Astrocyte (in vitro differentiated cells and primary cell): ENCODE data around the gene BMP6. TPM values are rescaled to one million over a fixed set of nuclear protein-coding genes. Genes with fewer than 3 reads are reported as not detected.

Experiments
- DNase-seq: peaks from one replicate; pipeline ENCODE4 v3.0.0-alpha.2; 2010; ENCODE audit warnings: low read depth
- FAIRE-seq: peaks from 2 replicates; lab custom pipeline; 2011; peaks lifted over from hg19 to GRCh38; lab: Jason Lieb, UNC
- H2AFZ ChIP-seq: 2 replicates; pipeline ENCODE4 v1.6.0; 2012; ENCODE audit warnings: low read depth, low read length, inconsistent platforms
- H3K27ac ChIP-seq: 2 replicates; pipeline ENCODE4 v1.5.1; 2011; ENCODE audit warnings: low read depth, low read length, inconsistent platforms
- H3K27me3 ChIP-seq: 2 replicates; pipeline ENCODE4 v1.6.0; 2011; ENCODE audit warnings: low read length, inconsistent platforms; ENCODE audit not compliant: insufficient read depth
- H3K36me3 ChIP-seq: 2 replicates; pipeline ENCODE4 v1.5.1; 2011; ENCODE audit warnings: low read length, inconsistent platforms; ENCODE audit not compliant: insufficient read depth
- H3K4me1 ChIP-seq: 2 replicates; pipeline ENCODE4 v1.5.1; 2011; ENCODE audit warnings: low read length, inconsistent platforms; ENCODE audit not compliant: insufficient read depth
- H3K4me2 ChIP-seq: 2 replicates; pipeline ENCODE4 v1.6.0; 2012; ENCODE audit warnings: low read length, inconsistent platforms
- H3K4me3 ChIP-seq: 2 replicates; pipeline ENCODE4 v1.5.1; 2011; ENCODE audit warnings: low read depth, mild to moderate bottlenecking, low read length, inconsistent platforms; ENCODE audit not compliant: insufficient read depth
- H3K79me2 ChIP-seq: 2 replicates; pipeline ENCODE4 v1.6.0; 2012; ENCODE audit warnings: mild to moderate bottlenecking, low read length, inconsistent platforms; ENCODE audit not compliant: insufficient read depth
- H3K9ac ChIP-seq: 2 replicates; pipeline ENCODE4 v1.6.0; 2012; ENCODE audit warnings: mild to moderate bottlenecking, low read length, inconsistent platforms
- H3K9me3 ChIP-seq: 2 replicates; pipeline ENCODE4 v1.5.1; 2012; ENCODE audit warnings: low read depth, mild to moderate bottlenecking, low read length, inconsistent platforms; ENCODE audit not compliant: insufficient read depth
- H4K20me1 ChIP-seq: 2 replicates; pipeline ENCODE4 v1.6.0; 2012; ENCODE audit warnings: low read length, inconsistent platforms; ENCODE audit not compliant: insufficient read depth
- H3K27ac Mint-ChIP-seq: one replicate; pipeline ENCODE4 v1.8.0; 2021; ENCODE audit warnings: mild to moderate bottlenecking, mixed read lengths; ENCODE audit not compliant: unreplicated experiment
- H3K27me3 Mint-ChIP-seq: one replicate; pipeline ENCODE4 v1.8.0; 2021; ENCODE audit warnings: low read depth, mixed read lengths; ENCODE audit not compliant: unreplicated experiment
- H3K36me3 Mint-ChIP-seq: one replicate; pipeline ENCODE4 v1.8.0; 2021; ENCODE audit warnings: low read depth, mixed read lengths; ENCODE audit not compliant: unreplicated experiment
- H3K4me1 Mint-ChIP-seq: one replicate; pipeline ENCODE4 v1.8.0; 2021; ENCODE audit warnings: low read depth, mixed read lengths; ENCODE audit not compliant: unreplicated experiment
- H3K4me3 Mint-ChIP-seq: one replicate; pipeline ENCODE4 v1.8.0; 2021; ENCODE audit warnings: mild to moderate bottlenecking, moderate library complexity, mixed read lengths; ENCODE audit not compliant: unreplicated experiment
- H3K9me3 Mint-ChIP-seq: one replicate; pipeline ENCODE4 v1.8.0; 2021; ENCODE audit warnings: mild to moderate bottlenecking, mixed read lengths; ENCODE audit not compliant: unreplicated experiment
- EZH2 ChIP-seq: IDR thresholded peaks from 2 replicates; pipeline ENCODE4 v1.6.1; 2012; ENCODE audit warnings: mild to moderate bottlenecking, low read length, inconsistent platforms; ENCODE audit not compliant: insufficient read depth
- total RNA-seq: library from RNA; stranded (reverse); gene quantifications from 2 replicates; pipeline ENCODE4 v1.2.1, GENCODE V29; 2021
- TF ChIP-seq, protein P1 (sequence below): IDR thresholded peaks from 2 replicates; pipeline ENCODE4 v1.5.1; 2011; ENCODE audit warnings: low read depth, mild to moderate bottlenecking, inconsistent platforms, low read length, moderate library complexity; ENCODE audit not compliant: insufficient read depth

Gene BMP6
- total RNA-seq, 1 donor from 2014 or later, result 2.8 TPM

DNA sequence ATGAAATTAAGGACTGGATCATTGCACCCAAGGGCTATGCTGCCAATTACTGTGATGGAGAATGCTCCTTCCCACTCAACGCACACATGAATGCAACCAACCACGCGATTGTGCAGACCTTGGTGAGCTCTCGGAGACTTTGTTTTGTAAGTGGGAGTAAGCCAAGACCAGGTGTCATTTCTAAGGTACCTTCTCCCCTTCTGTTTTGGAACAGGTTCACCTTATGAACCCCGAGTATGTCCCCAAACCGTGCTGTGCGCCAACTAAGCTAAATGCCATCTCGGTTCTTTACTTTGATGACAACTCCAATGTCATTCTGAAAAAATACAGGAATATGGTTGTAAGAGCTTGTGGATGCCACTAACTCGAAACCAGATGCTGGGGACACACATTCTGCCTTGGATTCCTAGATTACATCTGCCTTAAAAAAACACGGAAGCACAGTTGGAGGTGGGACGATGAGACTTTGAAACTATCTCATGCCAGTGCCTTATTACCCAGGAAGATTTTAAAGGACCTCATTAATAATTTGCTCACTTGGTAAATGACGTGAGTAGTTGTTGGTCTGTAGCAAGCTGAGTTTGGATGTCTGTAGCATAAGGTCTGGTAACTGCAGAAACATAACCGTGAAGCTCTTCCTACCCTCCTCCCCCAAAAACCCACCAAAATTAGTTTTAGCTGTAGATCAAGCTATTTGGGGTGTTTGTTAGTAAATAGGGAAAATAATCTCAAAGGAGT is 154.2 kb downstream of the BMP6 start:
- Histone ChIP-seq H3K9me3 (no peaks in the 10 kb centered on the region), H3K36me3 (peaks cover 52% of the 10 kb centered on the region), H3K27me3 (no peaks in the 10 kb centered on the region), H3K4me2 (no peak overlapping the region), H3K9ac (no peak overlapping the region), H3K27ac (no peak overlapping the region), H4K20me1 (peaks cover 12% of the 10 kb centered on the region), H2AFZ (no peak overlapping the region), H3K4me3 (no peak overlapping the region), H3K4me1 (no peaks in the 10 kb centered on the region), H3K79me2 (no peaks in the 10 kb centered on the region)
- FAIRE-seq (no peak), DNase-seq (no peak)
- Mint-ChIP-seq H3K4me3 (no peak overlapping the region), H3K4me1 (peaks cover 12% of the 10 kb centered on the region), H3K27ac (no peak overlapping the region), H3K9me3 (peaks cover 2% of the 10 kb centered on the region), H3K27me3 (no peaks in the 10 kb centered on the region), H3K36me3 (peaks cover 34% of the 10 kb centered on the region)
- TF ChIP-seq, protein P1, sequence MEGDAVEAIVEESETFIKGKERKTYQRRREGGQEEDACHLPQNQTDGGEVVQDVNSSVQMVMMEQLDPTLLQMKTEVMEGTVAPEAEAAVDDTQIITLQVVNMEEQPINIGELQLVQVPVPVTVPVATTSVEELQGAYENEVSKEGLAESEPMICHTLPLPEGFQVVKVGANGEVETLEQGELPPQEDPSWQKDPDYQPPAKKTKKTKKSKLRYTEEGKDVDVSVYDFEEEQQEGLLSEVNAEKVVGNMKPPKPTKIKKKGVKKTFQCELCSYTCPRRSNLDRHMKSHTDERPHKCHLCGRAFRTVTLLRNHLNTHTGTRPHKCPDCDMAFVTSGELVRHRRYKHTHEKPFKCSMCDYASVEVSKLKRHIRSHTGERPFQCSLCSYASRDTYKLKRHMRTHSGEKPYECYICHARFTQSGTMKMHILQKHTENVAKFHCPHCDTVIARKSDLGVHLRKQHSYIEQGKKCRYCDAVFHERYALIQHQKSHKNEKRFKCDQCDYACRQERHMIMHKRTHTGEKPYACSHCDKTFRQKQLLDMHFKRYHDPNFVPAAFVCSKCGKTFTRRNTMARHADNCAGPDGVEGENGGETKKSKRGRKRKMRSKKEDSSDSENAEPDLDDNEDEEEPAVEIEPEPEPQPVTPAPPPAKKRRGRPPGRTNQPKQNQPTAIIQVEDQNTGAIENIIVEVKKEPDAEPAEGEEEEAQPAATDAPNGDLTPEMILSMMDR, result no peak
- TF ChIP-seq EZH2, result no peak

DNA sequence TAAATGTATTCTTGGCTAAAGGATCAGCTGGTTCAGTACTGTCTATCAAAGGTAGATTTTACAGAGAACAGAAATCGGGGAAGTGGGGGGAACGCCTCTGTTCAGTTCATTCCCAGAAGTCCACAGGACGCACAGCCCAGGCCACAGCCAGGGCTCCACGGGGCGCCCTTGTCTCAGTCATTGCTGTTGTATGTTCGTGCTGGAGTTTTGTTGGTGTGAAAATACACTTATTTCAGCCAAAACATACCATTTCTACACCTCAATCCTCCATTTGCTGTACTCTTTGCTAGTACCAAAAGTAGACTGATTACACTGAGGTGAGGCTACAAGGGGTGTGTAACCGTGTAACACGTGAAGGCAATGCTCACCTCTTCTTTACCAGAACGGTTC is 154.8 kb downstream of the BMP6 start:
- H3K4me1 Mint-ChIP-seq, result peaks cover 12% of the 10 kb centered on the region
- H3K79me2 ChIP-seq, result no peaks in the 10 kb centered on the region
- no peak overlapping the region for H2AFZ ChIP-seq
- H3K27me3 ChIP-seq, result no peaks in the 10 kb centered on the region
- H3K9me3 Mint-ChIP-seq, result peaks cover 2% of the 10 kb centered on the region
- no peak for TF ChIP-seq EZH2
- TF ChIP-seq, protein P1, result no peak
- H3K27ac ChIP-seq, result no peak overlapping the region
- FAIRE-seq, result no peak
- H3K9me3 ChIP-seq, result no peaks in the 10 kb centered on the region
- DNase-seq, result no peak
- H3K4me3 ChIP-seq, result no peak overlapping the region
- H3K4me2 ChIP-seq, result no peak overlapping the region
- no peak overlapping the region for H3K9ac ChIP-seq
- no peak overlapping the region for H3K4me3 Mint-ChIP-seq
- H3K27ac Mint-ChIP-seq, result no peak overlapping the region
- no peaks in the 10 kb centered on the region for H3K27me3 Mint-ChIP-seq
- H3K4me1 ChIP-seq, result no peaks in the 10 kb centered on the region
- H4K20me1 ChIP-seq, result peaks cover 16% of the 10 kb centered on the region
- H3K36me3 Mint-ChIP-seq, result peaks cover 37% of the 10 kb centered on the region
- H3K36me3 ChIP-seq, result peaks cover 57% of the 10 kb centered on the region
